ENCODE data around the gene PIAS4. TPM values are rescaled to one million over a fixed set of nuclear protein-coding genes. Genes with fewer than 3 reads are reported as not detected.
A peak's percentile ranks its signal among the peaks of the same experiment; 100 is the strongest.

PIAS4 gene
- total and polyA plus RNA-seq, 2 of the 13 experiments (the other 11 are each of a cell fraction or from before 2014, with no cell fraction given), result 9.0 to 20.1 TPM

DNA sequence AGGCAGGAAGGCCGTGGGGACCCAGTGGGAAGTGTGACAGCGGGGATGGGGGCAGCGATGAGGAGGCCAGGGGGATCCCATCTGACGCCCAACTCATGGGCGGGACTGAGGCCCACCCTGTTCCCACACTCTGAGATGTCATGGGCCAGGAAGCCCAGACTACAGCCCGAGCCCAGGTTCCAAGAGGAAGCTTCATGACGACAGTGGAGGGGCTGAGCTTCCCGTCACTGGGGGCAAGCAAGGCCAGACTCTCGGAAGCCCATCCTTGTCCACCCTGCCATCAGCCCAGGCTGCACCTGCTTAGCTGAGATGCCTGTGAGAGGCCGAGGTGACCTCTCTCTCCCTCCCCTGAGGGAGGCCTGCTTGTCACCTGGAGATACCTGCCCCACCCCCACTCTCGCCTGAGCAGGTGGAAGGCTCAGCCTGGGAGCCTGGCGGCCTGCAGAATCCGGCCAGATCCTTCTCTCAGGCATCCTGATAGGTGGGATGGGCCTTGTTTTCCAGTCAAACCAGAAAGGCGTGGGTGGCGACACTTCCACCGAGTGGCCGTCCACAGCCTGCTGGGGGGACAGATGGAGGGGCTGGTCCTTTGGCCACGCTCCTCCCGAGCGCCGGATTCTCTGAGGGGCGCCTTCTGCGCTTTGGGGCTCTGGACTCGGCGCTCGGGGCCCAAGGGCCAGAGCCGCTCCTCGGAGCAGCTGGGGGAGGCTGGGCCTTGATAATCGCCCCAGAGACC is 54.3 kb downstream of the PIAS4 start (continued):
- TF ChIP-seq, protein P1, sequence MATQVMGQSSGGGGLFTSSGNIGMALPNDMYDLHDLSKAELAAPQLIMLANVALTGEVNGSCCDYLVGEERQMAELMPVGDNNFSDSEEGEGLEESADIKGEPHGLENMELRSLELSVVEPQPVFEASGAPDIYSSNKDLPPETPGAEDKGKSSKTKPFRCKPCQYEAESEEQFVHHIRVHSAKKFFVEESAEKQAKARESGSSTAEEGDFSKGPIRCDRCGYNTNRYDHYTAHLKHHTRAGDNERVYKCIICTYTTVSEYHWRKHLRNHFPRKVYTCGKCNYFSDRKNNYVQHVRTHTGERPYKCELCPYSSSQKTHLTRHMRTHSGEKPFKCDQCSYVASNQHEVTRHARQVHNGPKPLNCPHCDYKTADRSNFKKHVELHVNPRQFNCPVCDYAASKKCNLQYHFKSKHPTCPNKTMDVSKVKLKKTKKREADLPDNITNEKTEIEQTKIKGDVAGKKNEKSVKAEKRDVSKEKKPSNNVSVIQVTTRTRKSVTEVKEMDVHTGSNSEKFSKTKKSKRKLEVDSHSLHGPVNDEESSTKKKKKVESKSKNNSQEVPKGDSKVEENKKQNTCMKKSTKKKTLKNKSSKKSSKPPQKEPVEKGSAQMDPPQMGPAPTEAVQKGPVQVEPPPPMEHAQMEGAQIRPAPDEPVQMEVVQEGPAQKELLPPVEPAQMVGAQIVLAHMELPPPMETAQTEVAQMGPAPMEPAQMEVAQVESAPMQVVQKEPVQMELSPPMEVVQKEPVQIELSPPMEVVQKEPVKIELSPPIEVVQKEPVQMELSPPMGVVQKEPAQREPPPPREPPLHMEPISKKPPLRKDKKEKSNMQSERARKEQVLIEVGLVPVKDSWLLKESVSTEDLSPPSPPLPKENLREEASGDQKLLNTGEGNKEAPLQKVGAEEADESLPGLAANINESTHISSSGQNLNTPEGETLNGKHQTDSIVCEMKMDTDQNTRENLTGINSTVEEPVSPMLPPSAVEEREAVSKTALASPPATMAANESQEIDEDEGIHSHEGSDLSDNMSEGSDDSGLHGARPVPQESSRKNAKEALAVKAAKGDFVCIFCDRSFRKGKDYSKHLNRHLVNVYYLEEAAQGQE (IDR thresholded peaks at IDR 0.05; ENCODE audit: borderline replicate concordance in 1 of 2, low read depth in 1 of 2, low read length in 2 of 2), result no peak
- TF ChIP-seq PBX3 (CRISPR knock-in tag; IDR thresholded peaks at IDR 0.05; ENCODE audit: borderline replicate concordance), result no peak
- TF ChIP-seq HNRNPLL (IDR thresholded peaks at IDR 0.05; ENCODE audit: low read depth, low read length, poor library complexity, severe bottlenecking), result peak; percentile 12
- TF ChIP-seq ZSCAN25 (CRISPR knock-in tag; IDR thresholded peaks at IDR 0.05), result 0 out of 2 replicates have a peak, but pooled peaks have one; percentile 16
- no peak for TF ChIP-seq NR2F1 (CRISPR knock-in tag; IDR thresholded peaks at IDR 0.05)
- TF ChIP-seq, protein P2, sequence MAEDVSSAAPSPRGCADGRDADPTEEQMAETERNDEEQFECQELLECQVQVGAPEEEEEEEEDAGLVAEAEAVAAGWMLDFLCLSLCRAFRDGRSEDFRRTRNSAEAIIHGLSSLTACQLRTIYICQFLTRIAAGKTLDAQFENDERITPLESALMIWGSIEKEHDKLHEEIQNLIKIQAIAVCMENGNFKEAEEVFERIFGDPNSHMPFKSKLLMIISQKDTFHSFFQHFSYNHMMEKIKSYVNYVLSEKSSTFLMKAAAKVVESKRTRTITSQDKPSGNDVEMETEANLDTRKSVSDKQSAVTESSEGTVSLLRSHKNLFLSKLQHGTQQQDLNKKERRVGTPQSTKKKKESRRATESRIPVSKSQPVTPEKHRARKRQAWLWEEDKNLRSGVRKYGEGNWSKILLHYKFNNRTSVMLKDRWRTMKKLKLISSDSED (CRISPR knock-in tag; IDR thresholded peaks at IDR 0.05), result no peak
- 0 out of 2 replicates have a peak, but pooled peaks have one; percentile 1 for TF ChIP-seq ZNF235 (CRISPR knock-in tag; IDR thresholded peaks at IDR 0.05; ENCODE audit: borderline replicate concordance)
- peak; percentile 43 for TF ChIP-seq AGO2 (optimal IDR thresholded peaks at IDR 0.05; ENCODE audit: low read depth, low read length)
- TF ChIP-seq ARHGAP35 (CRISPR knock-in tag; IDR thresholded peaks at IDR 0.05; ENCODE audit: borderline replicate concordance), result no peak
- peak; percentile 16 for TF ChIP-seq ZBTB38 (CRISPR knock-in tag; IDR thresholded peaks at IDR 0.05)
- TF ChIP-seq MED13 (CRISPR knock-in tag; IDR thresholded peaks at IDR 0.05), result no peak
- TF ChIP-seq KLF11 (CRISPR knock-in tag; IDR thresholded peaks at IDR 0.05), result no peak
- TF ChIP-seq ZNF724P (CRISPR knock-in tag; IDR thresholded peaks at IDR 0.05; ENCODE audit: borderline replicate concordance), result 0 out of 2 replicates have a peak, but pooled peaks have one; percentile 27
- TF ChIP-seq ZNF572 (CRISPR knock-in tag; IDR thresholded peaks at IDR 0.05), result no peak
- no peak for TF ChIP-seq IRX3 (CRISPR knock-in tag; IDR thresholded peaks at IDR 0.05; ENCODE audit: borderline replicate concordance, low read depth)
- TF ChIP-seq, protein P3, sequence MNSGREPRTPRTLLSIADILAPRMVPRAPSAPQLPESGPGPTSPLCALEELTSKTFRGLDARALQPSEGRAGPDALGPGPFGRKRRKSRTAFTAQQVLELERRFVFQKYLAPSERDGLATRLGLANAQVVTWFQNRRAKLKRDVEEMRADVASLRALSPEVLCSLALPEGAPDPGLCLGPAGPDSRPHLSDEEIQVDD (CRISPR knock-in tag; IDR thresholded peaks at IDR 0.05; ENCODE audit: borderline replicate concordance), result no peak
- TF ChIP-seq ZNF629 (CRISPR knock-in tag; conservative IDR thresholded peaks at IDR 0.05), result peak; percentile 5; the same call in 1 of the 2 replicates
- TF ChIP-seq ZNF253 (CRISPR knock-in tag; IDR thresholded peaks at IDR 0.05; ENCODE audit: borderline replicate concordance), result no peak
- TF ChIP-seq HDAC6 (IDR thresholded peaks at IDR 0.05; ENCODE audit: low read depth, low read length), result no peak
- TF ChIP-seq, protein P4, sequence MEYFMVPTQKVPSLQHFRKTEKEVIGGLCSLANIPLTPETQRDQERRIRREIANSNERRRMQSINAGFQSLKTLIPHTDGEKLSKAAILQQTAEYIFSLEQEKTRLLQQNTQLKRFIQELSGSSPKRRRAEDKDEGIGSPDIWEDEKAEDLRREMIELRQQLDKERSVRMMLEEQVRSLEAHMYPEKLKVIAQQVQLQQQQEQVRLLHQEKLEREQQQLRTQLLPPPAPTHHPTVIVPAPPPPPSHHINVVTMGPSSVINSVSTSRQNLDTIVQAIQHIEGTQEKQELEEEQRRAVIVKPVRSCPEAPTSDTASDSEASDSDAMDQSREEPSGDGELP (IDR thresholded peaks at IDR 0.05; ENCODE audit: borderline replicate concordance, low read depth), result peak; percentile 34; the same call in 1 of the 2 replicates
- TF ChIP-seq ZNF547 (CRISPR knock-in tag; IDR thresholded peaks at IDR 0.05), result peak; percentile 61; the same call in 1 of the 2 replicates

Measured in HepG2 (cell line).